GM12873 (cell line): Measurements from ENCODE around the gene CACNA1I.

Experiments
- TF ChIP-seq, protein P1 (sequence below): IDR thresholded peaks from 2 replicates; pipeline ENCODE4 v1.5.1; 2012; ENCODE audit warnings: low read depth, mild to moderate bottlenecking, moderate library complexity, low read length, control low read depth; ENCODE audit not compliant: insufficient read depth; ENCODE audit errors: missing control alignments

Gene CACNA1I

DNA sequence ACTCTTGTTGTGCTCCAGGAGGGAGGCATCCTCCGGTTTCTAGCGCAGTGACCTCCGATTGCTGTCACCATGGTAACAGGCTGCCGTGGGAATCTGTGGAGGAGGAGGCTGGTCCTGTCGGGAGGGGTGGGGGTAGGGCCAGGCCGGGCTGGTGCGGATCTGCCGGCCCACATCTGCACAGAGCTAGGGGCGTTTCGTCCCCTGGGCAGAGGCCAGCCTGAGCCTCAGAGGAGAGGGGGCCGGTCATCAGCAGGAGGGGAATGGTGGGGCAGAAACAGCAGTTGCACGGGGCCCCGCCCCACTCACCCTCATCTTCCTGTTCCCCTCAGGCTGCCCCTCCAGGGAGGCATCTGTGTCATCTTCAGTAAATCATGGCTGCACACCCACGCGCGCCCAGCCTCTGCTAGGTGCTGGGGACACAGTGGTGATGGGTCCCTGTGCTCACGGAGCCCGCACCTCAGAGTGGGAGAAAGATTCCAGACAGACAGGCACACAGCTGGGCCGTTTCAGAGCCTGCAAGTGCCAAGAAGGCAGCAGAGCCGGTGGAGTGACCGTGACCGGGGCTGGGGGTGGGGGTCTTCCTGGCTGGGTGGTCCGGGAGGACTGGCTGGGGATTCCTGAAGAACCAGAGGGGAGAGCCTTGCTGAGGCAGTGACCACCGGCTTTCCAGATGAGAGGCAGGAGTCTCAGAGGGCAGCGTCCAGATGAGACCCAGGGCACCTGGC is 120.5 kb downstream of the CACNA1I start:
- TF ChIP-seq, protein P1, sequence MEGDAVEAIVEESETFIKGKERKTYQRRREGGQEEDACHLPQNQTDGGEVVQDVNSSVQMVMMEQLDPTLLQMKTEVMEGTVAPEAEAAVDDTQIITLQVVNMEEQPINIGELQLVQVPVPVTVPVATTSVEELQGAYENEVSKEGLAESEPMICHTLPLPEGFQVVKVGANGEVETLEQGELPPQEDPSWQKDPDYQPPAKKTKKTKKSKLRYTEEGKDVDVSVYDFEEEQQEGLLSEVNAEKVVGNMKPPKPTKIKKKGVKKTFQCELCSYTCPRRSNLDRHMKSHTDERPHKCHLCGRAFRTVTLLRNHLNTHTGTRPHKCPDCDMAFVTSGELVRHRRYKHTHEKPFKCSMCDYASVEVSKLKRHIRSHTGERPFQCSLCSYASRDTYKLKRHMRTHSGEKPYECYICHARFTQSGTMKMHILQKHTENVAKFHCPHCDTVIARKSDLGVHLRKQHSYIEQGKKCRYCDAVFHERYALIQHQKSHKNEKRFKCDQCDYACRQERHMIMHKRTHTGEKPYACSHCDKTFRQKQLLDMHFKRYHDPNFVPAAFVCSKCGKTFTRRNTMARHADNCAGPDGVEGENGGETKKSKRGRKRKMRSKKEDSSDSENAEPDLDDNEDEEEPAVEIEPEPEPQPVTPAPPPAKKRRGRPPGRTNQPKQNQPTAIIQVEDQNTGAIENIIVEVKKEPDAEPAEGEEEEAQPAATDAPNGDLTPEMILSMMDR: no peak

DNA sequence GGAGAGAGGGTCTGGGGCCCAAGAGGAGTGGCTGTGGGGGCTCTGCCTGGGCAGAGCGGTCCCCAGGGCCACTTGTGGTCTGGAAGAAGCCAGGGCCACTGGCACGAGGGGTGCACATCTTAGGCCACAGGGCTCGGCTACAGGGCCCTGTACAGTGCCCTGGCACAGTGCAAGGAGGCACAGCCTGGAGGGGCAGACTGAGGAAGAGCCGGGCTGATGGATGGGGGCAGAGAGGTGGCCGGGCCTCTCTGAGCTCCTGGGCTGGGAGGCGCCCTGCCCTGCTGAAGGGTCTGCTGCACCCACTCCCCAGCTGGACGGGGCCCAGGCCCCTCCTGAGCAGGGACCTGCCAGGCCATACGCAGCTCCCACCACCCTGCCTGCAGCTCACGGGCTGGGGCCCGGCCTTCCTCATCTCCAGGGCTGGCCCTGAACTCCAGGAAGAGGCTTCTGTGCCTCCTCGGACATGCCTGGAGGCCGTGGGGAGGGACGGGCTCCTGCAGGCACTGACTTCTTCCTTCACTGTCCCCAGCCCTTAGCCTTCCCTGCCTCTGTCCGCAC is 123.5 kb downstream of the CACNA1I start:
- TF ChIP-seq, protein P1: no peak

DNA sequence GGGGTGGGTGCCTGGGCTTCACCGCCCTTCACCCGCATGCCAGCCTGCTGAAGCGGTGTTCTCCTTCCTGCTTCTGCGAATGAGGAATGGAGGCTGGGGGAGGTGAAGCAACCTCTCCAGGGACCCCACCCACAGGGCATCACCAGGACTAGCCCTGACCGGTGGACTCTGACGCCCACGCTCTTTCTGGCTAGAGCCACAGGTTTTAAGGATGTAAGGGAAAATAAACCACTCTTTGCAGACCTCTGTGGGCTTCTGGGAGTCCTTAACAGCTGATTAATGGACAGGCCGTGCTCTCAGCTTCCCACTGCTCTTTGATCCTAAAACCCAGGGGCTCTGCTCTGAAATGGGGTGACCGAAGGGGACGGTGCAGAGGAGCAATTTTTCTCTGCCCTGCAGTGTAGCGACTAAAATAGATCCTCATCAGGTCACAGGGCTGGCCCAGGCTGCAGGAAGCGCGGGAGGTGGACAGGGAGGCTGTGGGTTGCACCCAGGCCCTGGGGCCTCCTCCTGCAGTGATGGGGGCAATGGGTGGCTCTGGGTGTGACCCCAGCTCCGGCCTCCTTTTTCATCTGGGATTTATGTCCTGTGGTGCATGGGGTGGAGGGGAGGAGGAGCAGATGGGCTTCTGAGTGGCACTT is 127.4 kb downstream of the CACNA1I start:
- TF ChIP-seq, protein P1: no peak

DNA sequence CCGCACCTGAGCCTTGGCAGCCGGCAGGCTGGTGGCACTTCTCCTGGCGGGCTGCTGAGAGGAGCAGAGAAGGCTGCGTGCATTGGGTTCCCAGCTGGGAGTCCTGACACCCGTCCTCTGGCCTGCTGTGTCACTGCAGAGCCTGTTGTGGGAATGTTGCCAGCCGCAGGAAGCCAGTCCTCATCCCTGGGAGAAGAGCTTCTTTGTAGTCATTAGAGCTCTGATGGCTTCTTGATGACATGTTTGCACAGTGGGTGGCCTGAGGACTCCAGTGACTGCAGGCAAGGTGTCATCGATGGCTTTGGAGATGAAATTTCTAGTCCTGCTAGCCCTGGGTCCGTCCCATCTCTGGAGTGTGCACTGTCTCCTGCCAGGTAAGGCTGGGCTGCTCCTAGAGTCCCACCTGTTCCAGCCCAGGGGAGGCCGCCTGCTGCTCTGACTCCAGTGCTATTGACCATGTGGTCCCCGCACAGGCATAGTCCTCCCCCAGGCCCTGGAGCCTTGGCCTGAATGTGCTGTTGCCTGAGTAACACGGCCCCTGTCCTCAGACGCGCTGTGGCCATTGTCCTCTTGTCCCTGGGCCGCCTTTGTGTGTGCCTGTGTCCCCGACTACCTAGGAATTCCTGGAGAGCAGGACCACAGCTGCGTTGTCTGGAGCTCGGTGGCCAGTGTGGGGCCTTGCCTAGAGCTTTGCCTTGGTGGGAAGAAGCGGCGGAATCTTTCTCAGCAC is 129.2 kb downstream of the CACNA1I start:
- TF ChIP-seq, protein P1: no peak

DNA sequence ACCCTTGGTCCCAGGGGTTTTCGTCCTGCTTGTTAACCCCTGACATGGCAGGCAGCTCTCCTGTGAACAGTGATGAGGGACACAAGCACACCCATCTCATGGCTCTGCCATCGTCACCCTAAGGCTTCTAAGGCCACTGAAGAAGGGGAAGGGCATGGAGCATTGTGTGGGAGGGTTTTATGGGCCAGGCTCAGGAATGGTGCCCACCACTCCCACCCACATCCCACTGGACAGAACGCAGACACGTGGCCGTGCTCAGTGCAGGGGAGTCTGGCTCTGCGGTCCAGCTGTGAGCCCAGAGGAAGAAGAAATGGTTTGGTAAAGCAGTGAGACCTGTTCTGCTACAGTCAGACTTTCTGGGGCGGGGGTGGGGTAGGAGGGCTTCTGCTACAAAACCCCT is 130.0 kb downstream of the CACNA1I start:
- TF ChIP-seq, protein P1: no peak

DNA sequence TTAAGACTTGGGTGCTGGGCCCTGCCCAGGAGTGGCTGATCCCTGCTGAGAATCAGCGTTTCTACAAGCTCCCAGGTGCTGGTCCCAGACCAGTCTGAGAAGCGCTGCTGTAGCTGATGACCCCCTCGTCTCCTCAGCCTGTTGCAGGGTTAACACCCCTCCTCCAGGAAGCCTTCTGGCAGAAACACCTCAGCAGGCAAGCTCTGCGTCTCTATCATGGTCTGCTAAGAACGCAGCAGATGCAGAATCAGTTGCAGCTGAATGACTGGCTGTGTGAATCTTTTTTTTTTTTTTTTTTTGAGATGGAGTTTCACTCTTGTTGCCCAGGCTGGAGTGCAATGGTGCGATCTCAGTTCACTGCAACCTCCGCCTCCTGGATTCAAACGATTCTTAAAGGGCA is 132.5 kb downstream of the CACNA1I start:
- TF ChIP-seq, protein P1: no peak
